Mammary epithelial cell (primary cell): ENCODE results near the gene SLFN5.

Source experiments
- EZH2 ChIP-seq: IDR thresholded peaks from 2 replicates; pipeline ENCODE4 v1.6.1; 2012; ENCODE audit warnings: low read length, inconsistent platforms, borderline replicate concordance
- TF ChIP-seq, protein P1 (sequence below), 2 donors: IDR thresholded peaks in 1 of 2; conservative IDR thresholded peaks in 1 of 2; 2 replicates each; pipeline ENCODE4 v1.5.1; 2011 to 2012; ENCODE audit warnings: inconsistent platforms in 2 of 2, low read length in 2 of 2, mild to moderate bottlenecking in 2 of 2, control low read depth in 1 of 2, low read depth in 1 of 2; ENCODE audit not compliant: insufficient read depth in 1 of 2; ENCODE audit errors: extremely low read depth in 1 of 2

GRCh38 chr17:35265566-35266141 lies 22.8 kb downstream of the SLFN5 start:
- TF ChIP-seq, protein P1, sequence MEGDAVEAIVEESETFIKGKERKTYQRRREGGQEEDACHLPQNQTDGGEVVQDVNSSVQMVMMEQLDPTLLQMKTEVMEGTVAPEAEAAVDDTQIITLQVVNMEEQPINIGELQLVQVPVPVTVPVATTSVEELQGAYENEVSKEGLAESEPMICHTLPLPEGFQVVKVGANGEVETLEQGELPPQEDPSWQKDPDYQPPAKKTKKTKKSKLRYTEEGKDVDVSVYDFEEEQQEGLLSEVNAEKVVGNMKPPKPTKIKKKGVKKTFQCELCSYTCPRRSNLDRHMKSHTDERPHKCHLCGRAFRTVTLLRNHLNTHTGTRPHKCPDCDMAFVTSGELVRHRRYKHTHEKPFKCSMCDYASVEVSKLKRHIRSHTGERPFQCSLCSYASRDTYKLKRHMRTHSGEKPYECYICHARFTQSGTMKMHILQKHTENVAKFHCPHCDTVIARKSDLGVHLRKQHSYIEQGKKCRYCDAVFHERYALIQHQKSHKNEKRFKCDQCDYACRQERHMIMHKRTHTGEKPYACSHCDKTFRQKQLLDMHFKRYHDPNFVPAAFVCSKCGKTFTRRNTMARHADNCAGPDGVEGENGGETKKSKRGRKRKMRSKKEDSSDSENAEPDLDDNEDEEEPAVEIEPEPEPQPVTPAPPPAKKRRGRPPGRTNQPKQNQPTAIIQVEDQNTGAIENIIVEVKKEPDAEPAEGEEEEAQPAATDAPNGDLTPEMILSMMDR (conservative IDR thresholded peaks at IDR 0.05 in 1 of 2, IDR thresholded peaks at IDR 0.05 in 1 of 2; ENCODE audit: extremely low read depth in 1 of 2, insufficient read depth in 1 of 2, low read depth in 1 of 2, low read length in 2 of 2) = no peak
- TF ChIP-seq EZH2 = no peak
